ENCODE measurements around the gene SLC44A3.
"Not testable (repeated sequence)": the region's sequence is repeated elsewhere in the genome, so short reads cannot be mapped to it uniquely, and the experiment has no call there.

SLC44A3 gene

GRCh38 chr1:94937820-94938219 is 117.7 kb downstream of the SLC44A3 start:
- no peak for DNase-seq

- DNase-seq = no peak
Observed at GRCh38 chr1:94940738-94941137, 120.6 kb downstream of the SLC44A3 start.

DNA sequence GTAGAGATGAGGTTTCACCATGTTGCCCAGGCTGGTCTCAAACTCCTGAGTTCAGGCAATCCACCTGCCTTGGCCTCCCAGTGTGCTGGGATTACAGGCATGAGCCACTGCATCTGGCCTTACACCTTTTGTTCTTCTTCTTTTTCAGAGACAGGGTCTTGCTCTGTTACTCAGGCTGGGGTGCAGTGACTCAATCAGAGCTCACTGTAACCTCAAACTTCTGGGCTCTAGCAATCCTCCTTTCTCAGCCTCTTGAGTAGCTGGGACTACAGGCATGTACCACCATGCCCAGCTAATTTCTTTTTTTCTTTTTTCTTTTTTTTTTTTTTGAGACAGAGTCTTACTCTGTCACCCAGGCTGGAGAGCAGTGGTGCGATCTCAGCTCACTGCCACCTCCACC is 121.3 kb downstream of the SLC44A3 start:
- not testable (repeated sequence) for DNase-seq

DNA sequence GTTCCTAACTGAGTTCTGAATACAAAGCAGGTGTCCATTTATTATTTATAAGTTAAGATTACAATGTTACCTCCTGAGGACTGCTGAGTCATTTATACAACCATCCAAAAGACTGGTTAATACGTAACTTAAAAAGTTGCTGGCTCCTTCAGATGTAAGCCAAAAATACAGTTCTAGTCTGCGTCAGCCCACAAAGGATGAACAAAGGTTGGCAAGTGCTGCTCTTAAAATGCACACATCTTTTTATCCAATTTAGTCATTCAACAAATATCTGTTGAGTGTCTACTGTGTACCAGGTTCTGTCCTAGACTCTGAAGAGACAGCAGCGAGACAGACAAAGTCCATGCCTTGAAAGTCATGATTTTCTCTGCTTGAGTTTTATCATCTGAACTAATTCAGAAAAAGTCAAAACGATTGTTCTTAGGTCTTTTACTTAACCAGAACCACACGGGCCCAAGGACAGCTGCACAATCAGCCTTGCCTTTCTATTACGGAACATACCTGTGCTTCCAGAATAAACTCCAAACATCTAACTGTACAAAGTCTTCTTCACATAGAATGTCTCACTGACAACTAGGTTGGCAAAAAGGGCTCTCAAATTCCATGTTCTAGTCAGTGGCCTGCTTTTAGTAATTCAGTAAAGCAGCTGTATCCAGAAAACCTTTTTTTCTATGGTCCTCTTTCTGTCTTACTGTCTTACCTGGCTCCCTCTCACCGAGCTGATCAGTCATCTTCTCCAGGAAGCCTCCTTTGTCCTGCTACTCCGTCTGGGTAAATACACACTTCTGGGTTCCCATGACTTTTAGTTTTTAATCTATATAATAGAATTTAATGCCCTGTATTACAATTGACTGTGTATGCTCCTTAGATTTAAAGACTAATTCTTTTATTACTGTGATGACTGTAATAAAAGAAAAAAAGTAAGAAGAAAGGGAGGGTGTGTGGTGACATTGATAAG is 122.3 kb downstream of the SLC44A3 start:
- no peak for DNase-seq
